CD14-positive monocyte (primary cell): ENCODE results near the gene TOR1AIP2. TPM values are rescaled to one million over a fixed set of nuclear protein-coding genes. Genes with fewer than 3 reads are reported as not detected.

Source experiments
- DNase-seq, 3 donors: peaks; one replicate each; pipeline ENCODE4 v3.0.0-alpha.2; 2011 to 2022
- H2AFZ ChIP-seq: 2 replicates; pipeline ENCODE4 v1.6.0; 2012; ENCODE audit warnings: mild to moderate bottlenecking, low read depth, low read length, inconsistent platforms; ENCODE audit not compliant: insufficient read depth, poor library complexity, severe bottlenecking
- H3K27ac ChIP-seq, 2 donors: 1 replicate in 1 of 2; 2 replicates in 1 of 2; pipeline ENCODE4 v1.5.1; 2012 to 2013; ENCODE audit warnings: low read length in 2 of 2, control low read depth in 1 of 2, inconsistent platforms in 1 of 2, low read depth in 1 of 2, mild to moderate bottlenecking in 1 of 2
- H3K27me3 ChIP-seq, 2 donors: one replicate each; pipeline versions ENCODE4 v1.6.0 to v1.6.1; 2011 to 2013; ENCODE audit warnings: low read length in 2 of 2; ENCODE audit not compliant: control insufficient read depth in 2 of 2, insufficient read depth in 2 of 2
- H3K36me3 ChIP-seq, 2 donors: replicated peaks in 1 of 2; 1 replicate in 1 of 2; 2 replicates in 1 of 2; pipeline versions ENCODE4 v1.5.1 to v1.6.1; 2012 to 2013; ENCODE audit warnings: low read length in 2 of 2, control low read depth in 1 of 2, inconsistent platforms in 1 of 2, mild to moderate bottlenecking in 1 of 2; ENCODE audit not compliant: insufficient read depth in 2 of 2, control insufficient read depth in 1 of 2
- H3K4me1 ChIP-seq, 2 donors: 1 replicate in 1 of 2; 2 replicates in 1 of 2; pipeline versions ENCODE4 v1.5.1 to v1.6.1; 2012 to 2013; ENCODE audit warnings: low read length in 2 of 2, control low read depth in 1 of 2, inconsistent platforms in 1 of 2, mild to moderate bottlenecking in 1 of 2, moderate library complexity in 1 of 2; ENCODE audit not compliant: insufficient read depth in 2 of 2, control insufficient read depth in 1 of 2
- H3K4me2 ChIP-seq: replicated peaks from 2 replicates; pipeline ENCODE3; 2012; ENCODE audit warnings: low read length, moderate library complexity, mild to moderate bottlenecking; ENCODE audit not compliant: poor library complexity, severe bottlenecking; ENCODE audit errors: extremely low read depth
- H3K4me3 ChIP-seq, 3 experiments: fragments of 200-600 bp in 1 of 3; sonication (generic) in 1 of 3; replicated peaks in 1 of 3; 1 replicate in 2 of 3; 2 replicates in 1 of 3; pipeline ENCODE4 v1.5.1; 2011 to 2013; ENCODE audit warnings: low read length in 3 of 3, mild to moderate bottlenecking in 3 of 3, control low read depth in 2 of 3, low read depth in 2 of 3, inconsistent platforms in 1 of 3, moderate library complexity in 1 of 3
- H3K79me2 ChIP-seq: 2 replicates; pipeline ENCODE4 v1.6.0; 2012; ENCODE audit warnings: mild to moderate bottlenecking, control low read depth, inconsistent platforms, low read length, moderate library complexity; ENCODE audit not compliant: insufficient read depth
- H3K9ac ChIP-seq: 2 replicates; pipeline ENCODE4 v1.6.0; 2017; ENCODE audit warnings: low read length, mild to moderate bottlenecking; ENCODE audit not compliant: insufficient read depth, poor library complexity, severe bottlenecking
- H3K9me3 ChIP-seq, 2 donors: replicated peaks in 1 of 2; 1 replicate in 1 of 2; 2 replicates in 1 of 2; pipeline versions ENCODE4 v1.5.1 to v1.6.1; 2012 to 2013; ENCODE audit warnings: low read length in 2 of 2, control low read depth in 1 of 2; ENCODE audit not compliant: control insufficient read depth in 1 of 2, insufficient read depth in 1 of 2
- H4K20me1 ChIP-seq: 2 replicates; pipeline ENCODE4 v1.6.0; 2012; ENCODE audit warnings: mild to moderate bottlenecking, low read length, control low read depth, moderate library complexity; ENCODE audit not compliant: insufficient read depth
- H3K27ac Mint-ChIP-seq, 7 donors: one replicate each; pipeline ENCODE4 v1.8.0; 2020; ENCODE audit warnings: mild to moderate bottlenecking in 7 of 7, mixed read lengths in 7 of 7, moderate library complexity in 6 of 7, inconsistent platforms in 2 of 7
- H3K27me3 Mint-ChIP-seq, 3 donors: one replicate each; pipeline ENCODE4 v1.8.0; 2021 to 2022; ENCODE audit warnings: low read depth in 3 of 3, mild to moderate bottlenecking in 3 of 3, mixed read lengths in 3 of 3, moderate library complexity in 3 of 3, inconsistent platforms in 1 of 3
- H3K36me3 Mint-ChIP-seq, 2 donors: one replicate each; pipeline ENCODE4 v1.8.0; 2020; ENCODE audit warnings: mixed read lengths in 2 of 2, inconsistent platforms in 1 of 2, mild to moderate bottlenecking in 1 of 2
- H3K4me1 Mint-ChIP-seq: one replicate; pipeline ENCODE4 v1.8.0; 2020; ENCODE audit warnings: mild to moderate bottlenecking, mixed read lengths
- H3K4me3 Mint-ChIP-seq, 2 donors: one replicate each; pipeline ENCODE4 v1.8.0; 2020; ENCODE audit warnings: mild to moderate bottlenecking in 2 of 2, mixed read lengths in 2 of 2, moderate library complexity in 1 of 2
- H3K9me3 Mint-ChIP-seq, 7 donors: one replicate each; pipeline ENCODE4 v1.8.0; 2020 to 2022; ENCODE audit warnings: mixed read lengths in 7 of 7, mild to moderate bottlenecking in 6 of 7, moderate library complexity in 6 of 7, inconsistent platforms in 2 of 7
- CTCF ChIP-seq: fragments of 200-600 bp; IDR thresholded peaks from one replicate; pipeline ENCODE4 v1.8.0; 2022; ENCODE audit warnings: antibody characterized with exemption, mild to moderate bottlenecking
- WGBS: methylation state at CpG from one replicate; pipeline ENCODE4 v1.1.5; 2013; ENCODE audit warnings: missing lambda C conversion rate; ENCODE audit not compliant: insufficient coverage; 5-methylcytosine and 5-hydroxymethylcytosine counted together
- intact Hi-C, 2 donors: fragments of 100-400 bp; cut with micrococcal nuclease; formaldehyde crosslinking; loops; one replicate each; pipeline versions ENCODE4 v1.15.0 to v1.15.1; 2023
- polyA plus RNA-seq, 3 donors: library from polyadenylated mRNA; depleted of rRNA in 1 of 3; unstranded in 2 of 3; stranded (reverse) in 1 of 3; fragments of 300-500 nt in 2 of 3; fragments of >200 nt in 1 of 3; fragmentation: Illumina TruSeq in 2 of 3; gene quantifications; 1 replicate in 2 of 3; 2 replicates in 1 of 3; pipeline ENCODE4 v1.2.3, GENCODE V29; 2012 to 2021

Gene TOR1AIP2
- polyA plus RNA-seq, 3 donors, result 9.9 to 21.5 (median 20.5) TPM

DNA sequence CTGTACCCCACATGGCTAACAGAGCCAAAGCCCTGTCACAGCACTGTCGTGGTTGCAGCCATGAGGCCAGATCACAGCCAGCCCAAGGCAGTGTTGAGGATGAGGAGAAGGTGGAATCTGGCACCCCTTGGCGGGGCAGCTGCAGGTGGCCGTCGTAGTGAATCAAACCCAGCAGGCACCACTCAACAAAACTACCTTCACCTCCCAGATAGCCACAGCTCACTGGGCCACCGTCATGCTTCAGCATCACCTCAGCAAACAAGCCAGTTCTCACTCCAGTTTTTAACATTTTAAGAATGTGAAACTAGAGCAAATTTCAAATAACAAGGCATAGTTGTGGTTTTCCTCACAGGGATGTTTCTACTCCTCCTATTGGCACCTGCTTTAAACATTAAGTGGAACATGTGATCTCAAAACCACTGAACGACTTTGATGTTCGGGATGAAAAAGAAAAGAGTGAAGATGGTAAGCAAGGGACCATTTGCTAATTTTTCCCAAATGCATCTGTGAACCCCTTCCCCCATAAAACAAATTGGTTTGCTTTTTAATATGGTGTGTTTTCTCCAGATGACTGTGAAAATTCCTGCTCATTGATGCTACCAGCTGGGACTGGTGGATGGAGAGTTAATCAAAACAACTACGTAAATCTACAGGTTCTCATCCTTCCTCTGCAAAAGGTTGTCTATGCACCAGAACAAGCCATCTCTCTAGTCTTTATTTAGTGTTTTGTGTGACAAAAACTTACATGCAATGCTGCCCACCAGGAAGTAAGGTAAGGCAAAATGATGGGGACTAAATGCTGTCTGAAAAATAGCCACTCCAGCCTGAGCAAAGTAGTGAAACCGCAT lies 45.5 kb downstream of the TOR1AIP2 start:
- H3K4me1 ChIP-seq, result peaks cover 0 to 5% of the 10 kb centered on the region in 2 donors
- H3K4me1 Mint-ChIP-seq, result peaks cover 15% of the 10 kb centered on the region
- H3K9ac ChIP-seq, result no peak overlapping the region
- no CpG with 5 or more reads among the region's 9 CpGs for WGBS
- peaks cover 5 to 6% of the 10 kb centered on the region in 2 donors for H3K36me3 Mint-ChIP-seq
- H3K9me3 Mint-ChIP-seq, result peaks cover 0 to 2% (median 0%) of the 10 kb centered on the region in 7 donors
- H3K4me3 Mint-ChIP-seq, result no peak overlapping the region
- H3K9me3 ChIP-seq, result peaks cover 0 to 5% of the 10 kb centered on the region in 2 donors
- H3K27ac Mint-ChIP-seq, result no peak overlapping the region
- H3K79me2 ChIP-seq, result no peaks in the 10 kb centered on the region
- H3K27ac ChIP-seq, result no peak overlapping the region
- H3K4me2 ChIP-seq, result no peak overlapping the region
- no peaks in the 10 kb centered on the region for H4K20me1 ChIP-seq
- H3K36me3 ChIP-seq, result no peaks in the 10 kb centered on the region
- TF ChIP-seq CTCF, result no peak
- intact Hi-C loops, result no loop called here
- H3K4me3 ChIP-seq, result no peak overlapping the region
- no peak overlapping the region for H2AFZ ChIP-seq
- DNase-seq, result no peak
- peaks cover 0 to 3% (median 0%) of the 10 kb centered on the region in 3 donors for H3K27me3 Mint-ChIP-seq
- H3K27me3 ChIP-seq, result no peaks in the 10 kb centered on the region

- peaks cover 0 to 3% (median 0%) of the 10 kb centered on the region in 3 donors for H3K27me3 Mint-ChIP-seq
- H3K36me3 ChIP-seq, result no peaks in the 10 kb centered on the region
- peaks cover 0 to 5% of the 10 kb centered on the region in 2 donors for H3K4me1 ChIP-seq
- peaks cover 5 to 6% of the 10 kb centered on the region in 2 donors for H3K36me3 Mint-ChIP-seq
- intact Hi-C loops, result no loop called here
- no peak for DNase-seq
- no peak overlapping the region for H3K4me3 ChIP-seq
- H3K79me2 ChIP-seq, result no peaks in the 10 kb centered on the region
- WGBS, result no CpG with 5 or more reads among the region's 3 CpGs
- no peak overlapping the region for H3K27ac Mint-ChIP-seq
- H3K4me3 Mint-ChIP-seq, result no peak overlapping the region
- H3K27me3 ChIP-seq, result no peaks in the 10 kb centered on the region
- H4K20me1 ChIP-seq, result no peaks in the 10 kb centered on the region
- peaks cover 0 to 2% (median 0%) of the 10 kb centered on the region in 7 donors for H3K9me3 Mint-ChIP-seq
- H3K4me2 ChIP-seq, result no peak overlapping the region
- no peaks in the 10 kb centered on the region for H3K9me3 ChIP-seq
- no peak overlapping the region for H3K9ac ChIP-seq
- TF ChIP-seq CTCF, result no peak
- no peak overlapping the region for H3K27ac ChIP-seq
- H3K4me1 Mint-ChIP-seq, result peaks cover 15% of the 10 kb centered on the region
- H2AFZ ChIP-seq, result no peak overlapping the region
Observed at GRCh38 chr1:179831225-179831624, 46.4 kb downstream of the TOR1AIP2 start.
